MG63 (cell line): ENCODE results near the gene AFF1. TPM values are rescaled to one million over a fixed set of nuclear protein-coding genes. Genes with fewer than 3 reads are reported as not detected.
A peak's percentile ranks its signal among the peaks of the same experiment; 100 is the strongest.
"Not testable (repeated sequence)": the region's sequence is repeated elsewhere in the genome, so short reads cannot be mapped to it uniquely, and the experiment has no call there.

Experiments used
- DNase-seq: peaks from one replicate; pipeline ENCODE4 v3.0.0-alpha.2; 2020
- H3K27me3 ChIP-seq: fragments of 250-450 bp; sonication (Bioruptor Pico); 2 replicates; pipeline ENCODE4 v1.5.1; 2020; ENCODE audit warnings: mild to moderate bottlenecking, moderate library complexity
- H3K36me3 ChIP-seq: fragments of 250-450 bp; sonication (Bioruptor Pico); 2 replicates; pipeline ENCODE4 v1.5.1; 2020; ENCODE audit warnings: mild to moderate bottlenecking, moderate library complexity
- H3K4me3 ChIP-seq: fragments of 250-450 bp; sonication (Bioruptor Pico); 2 replicates; pipeline ENCODE4 v1.5.1; 2020; ENCODE audit warnings: mild to moderate bottlenecking, moderate library complexity
- H3K9me3 ChIP-seq: fragments of 250-450 bp; sonication (Bioruptor Pico); 2 replicates; pipeline ENCODE4 v1.5.1; 2020; ENCODE audit warnings: mild to moderate bottlenecking, moderate library complexity
- total RNA-seq: library from RNA; depleted of rRNA; stranded (reverse); fragments of >200 nt; shearing (Covaris generic); gene quantifications from 2 replicates; pipeline ENCODE4 v1.2.3, GENCODE V29; 2014; ENCODE audit warnings: low replicate concordance

The AFF1 gene
- total RNA-seq, 1 experiment from 2014 or later = 1.1 TPM

GRCh38 chr4:86981789-86982188 lies 47.0 kb downstream of the AFF1 start:
- H3K4me3 ChIP-seq = no peak overlapping the region
- H3K27me3 ChIP-seq = no peaks in the 10 kb centered on the region
- H3K9me3 ChIP-seq = no peaks in the 10 kb centered on the region
- no peak for DNase-seq
- no peaks in the 10 kb centered on the region for H3K36me3 ChIP-seq

GRCh38 chr4:86985852-86986251 lies 51.0 kb downstream of the AFF1 start:
- not testable (repeated sequence) for H3K9me3 ChIP-seq, H3K4me3 ChIP-seq, DNase-seq, H3K36me3 ChIP-seq, H3K27me3 ChIP-seq

- H3K4me3 ChIP-seq, DNase-seq, H3K9me3 ChIP-seq, H3K27me3 ChIP-seq, H3K36me3 ChIP-seq: not testable (repeated sequence)
Observed at GRCh38 chr4:86989658-86990057, 54.8 kb downstream of the AFF1 start.

- Histone ChIP-seq H3K36me3 (no peaks in the 10 kb centered on the region), H3K9me3 (no peaks in the 10 kb centered on the region), H3K4me3 (no peak overlapping the region), H3K27me3 (no peaks in the 10 kb centered on the region)
- no peak for DNase-seq
Observed at GRCh38 chr4:86990510-86990909, 55.7 kb downstream of the AFF1 start.

GRCh38 chr4:86991994-86992393 lies 57.2 kb downstream of the AFF1 start:
- Histone ChIP-seq H3K4me3 (no peak overlapping the region), H3K36me3 (no peaks in the 10 kb centered on the region), H3K9me3 (no peaks in the 10 kb centered on the region), H3K27me3 (no peaks in the 10 kb centered on the region)
- no peak for DNase-seq

GRCh38 chr4:86993909-86994681 lies 59.3 kb downstream of the AFF1 start:
- no peaks in the 10 kb centered on the region for H3K36me3 ChIP-seq
- H3K4me3 ChIP-seq = no peak overlapping the region
- no peaks in the 10 kb centered on the region for H3K27me3 ChIP-seq
- H3K9me3 ChIP-seq = no peaks in the 10 kb centered on the region
- no peak for DNase-seq

GRCh38 chr4:86994686-86995085 lies 59.9 kb downstream of the AFF1 start:
- Histone ChIP-seq H3K4me3 (no peak overlapping the region), H3K9me3 (no peaks in the 10 kb centered on the region), H3K27me3 (no peaks in the 10 kb centered on the region), H3K36me3 (no peaks in the 10 kb centered on the region)
- DNase-seq = no peak

- not testable (repeated sequence) for H3K9me3 ChIP-seq, H3K4me3 ChIP-seq, H3K36me3 ChIP-seq, DNase-seq, H3K27me3 ChIP-seq
Observed at GRCh38 chr4:86996510-86996909, 61.7 kb downstream of the AFF1 start.

- Histone ChIP-seq H3K27me3 (no peaks in the 10 kb centered on the region), H3K4me3 (no peak overlapping the region), H3K36me3 (no peaks in the 10 kb centered on the region), H3K9me3 (no peaks in the 10 kb centered on the region)
- DNase-seq = no peak
Observed at GRCh38 chr4:86999136-86999643, 64.4 kb downstream of the AFF1 start.

GRCh38 chr4:87002682-87003043 lies 67.9 kb downstream of the AFF1 start:
- no peaks in the 10 kb centered on the region for H3K27me3 ChIP-seq
- DNase-seq = no peak
- H3K4me3 ChIP-seq = no peak overlapping the region
- H3K9me3 ChIP-seq = no peaks in the 10 kb centered on the region
- H3K36me3 ChIP-seq = no peaks in the 10 kb centered on the region

- DNase-seq = no peak
- no peaks in the 10 kb centered on the region for H3K27me3 ChIP-seq
- H3K36me3 ChIP-seq = no peaks in the 10 kb centered on the region
- H3K4me3 ChIP-seq = no peak overlapping the region
- no peaks in the 10 kb centered on the region for H3K9me3 ChIP-seq
Observed at GRCh38 chr4:87003266-87003665, 68.5 kb downstream of the AFF1 start.

GRCh38 chr4:87005369-87005689 lies 70.5 kb downstream of the AFF1 start:
- Histone ChIP-seq H3K4me3 (peak overlapping the region; percentile 80), H3K9me3 (no peaks in the 10 kb centered on the region), H3K36me3 (no peaks in the 10 kb centered on the region), H3K27me3 (no peaks in the 10 kb centered on the region)
- no peak for DNase-seq

- Histone ChIP-seq H3K27me3 (no peaks in the 10 kb centered on the region), H3K9me3 (no peaks in the 10 kb centered on the region), H3K4me3 (peak overlapping the region; percentile 80), H3K36me3 (no peaks in the 10 kb centered on the region)
- DNase-seq = no peak
Observed at GRCh38 chr4:87005690-87006425, 71.0 kb downstream of the AFF1 start.

GRCh38 chr4:87006426-87006675 lies 71.5 kb downstream of the AFF1 start:
- peak overlapping the region; percentile 80 for H3K4me3 ChIP-seq
- H3K36me3 ChIP-seq = no peaks in the 10 kb centered on the region
- no peak for DNase-seq
- H3K27me3 ChIP-seq = no peaks in the 10 kb centered on the region
- no peaks in the 10 kb centered on the region for H3K9me3 ChIP-seq

- Histone ChIP-seq H3K27me3 (no peaks in the 10 kb centered on the region), H3K4me3 (peak overlapping the region; percentile 80), H3K9me3 (no peaks in the 10 kb centered on the region), H3K36me3 (no peaks in the 10 kb centered on the region)
- peak; percentile 89 for DNase-seq
Observed at GRCh38 chr4:87006676-87007527, 72.1 kb downstream of the AFF1 start.

- H3K9me3 ChIP-seq = no peaks in the 10 kb centered on the region
- no peaks in the 10 kb centered on the region for H3K36me3 ChIP-seq
- no peaks in the 10 kb centered on the region for H3K27me3 ChIP-seq
- H3K4me3 ChIP-seq = peak overlapping the region; percentile 80
- DNase-seq = peak; percentile 19
Observed at GRCh38 chr4:87007528-87008446, 73.0 kb downstream of the AFF1 start.
